ENCODE results near the gene KSR2. TPM values are rescaled to one million over a fixed set of nuclear protein-coding genes. Genes with fewer than 3 reads are reported as not detected.

KSR2 gene
- total RNA-seq, 1 donor from 2014 or later: not detected

GRCh38 chr12:117582135-117582784 lies 386.5 kb downstream of the KSR2 start:
- Mint-ChIP-seq H3K4me3 (ENCODE audit: unreplicated experiment) (no peak overlapping the region), H3K36me3 (ENCODE audit: low read depth) (no peaks in the 10 kb centered on the region), H3K27me3 (ENCODE audit: low read depth) (peaks cover 31% of the 10 kb centered on the region), H3K27ac (ENCODE audit: unreplicated experiment) (no peak overlapping the region), H3K4me1 (ENCODE audit: low read depth) (peaks cover 9% of the 10 kb centered on the region), H3K9me3 (ENCODE audit: low read depth) (no peaks in the 10 kb centered on the region)
- DNase-seq (ENCODE audit: low spot score): no peak
- TF ChIP-seq CTCF (IDR thresholded peaks at IDR 0.05): no peak

DNA sequence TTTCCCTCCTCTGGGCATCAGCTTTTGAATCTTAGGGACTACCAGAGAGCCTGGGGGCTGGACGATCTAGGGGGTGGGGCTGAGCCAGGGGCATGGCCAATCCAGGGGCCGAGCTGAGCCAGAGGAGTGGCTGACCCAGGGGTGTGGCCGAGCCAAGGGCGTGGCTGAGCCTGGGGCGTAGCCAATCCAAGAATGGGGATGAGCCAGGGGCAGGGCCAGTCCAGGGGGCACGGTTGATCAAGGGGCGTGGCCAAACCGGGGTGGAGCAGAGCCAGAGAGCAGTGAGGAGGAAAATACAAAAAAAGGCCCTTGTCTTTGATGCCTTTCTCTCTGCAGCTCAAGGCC lies 388.1 kb downstream of the KSR2 start:
- H3K36me3 Mint-ChIP-seq (ENCODE audit: low read depth): no peaks in the 10 kb centered on the region
- no peaks in the 10 kb centered on the region for H3K9me3 Mint-ChIP-seq (ENCODE audit: low read depth)
- no peak for DNase-seq (ENCODE audit: low spot score)
- H3K4me3 Mint-ChIP-seq (ENCODE audit: unreplicated experiment): no peak overlapping the region
- H3K4me1 Mint-ChIP-seq (ENCODE audit: low read depth): peaks cover 9% of the 10 kb centered on the region
- peaks cover 21% of the 10 kb centered on the region for H3K27me3 Mint-ChIP-seq (ENCODE audit: low read depth)
- H3K27ac Mint-ChIP-seq (ENCODE audit: unreplicated experiment): no peak overlapping the region
- no peak for TF ChIP-seq CTCF (IDR thresholded peaks at IDR 0.05)

- H3K36me3 Mint-ChIP-seq (ENCODE audit: low read depth): no peaks in the 10 kb centered on the region
- H3K4me3 Mint-ChIP-seq (ENCODE audit: unreplicated experiment): no peak overlapping the region
- H3K27me3 Mint-ChIP-seq (ENCODE audit: low read depth): peaks cover 21% of the 10 kb centered on the region
- TF ChIP-seq CTCF (IDR thresholded peaks at IDR 0.05): no peak
- no peak overlapping the region for H3K27ac Mint-ChIP-seq (ENCODE audit: unreplicated experiment)
- no peak for DNase-seq (ENCODE audit: low spot score)
- H3K4me1 Mint-ChIP-seq (ENCODE audit: low read depth): peaks cover 9% of the 10 kb centered on the region
- no peaks in the 10 kb centered on the region for H3K9me3 Mint-ChIP-seq (ENCODE audit: low read depth)
Observed at GRCh38 chr12:117580015-117580717, 388.6 kb downstream of the KSR2 start.

- TF ChIP-seq CTCF (IDR thresholded peaks at IDR 0.05): no peak
- no peak for DNase-seq (ENCODE audit: low spot score)
- no peak overlapping the region for H3K27ac Mint-ChIP-seq (ENCODE audit: unreplicated experiment)
- H3K4me1 Mint-ChIP-seq (ENCODE audit: low read depth): no peaks in the 10 kb centered on the region
- no peaks in the 10 kb centered on the region for H3K36me3 Mint-ChIP-seq (ENCODE audit: low read depth)
- H3K9me3 Mint-ChIP-seq (ENCODE audit: low read depth): no peaks in the 10 kb centered on the region
- no peak overlapping the region for H3K4me3 Mint-ChIP-seq (ENCODE audit: unreplicated experiment)
- H3K27me3 Mint-ChIP-seq (ENCODE audit: low read depth): peaks cover 12% of the 10 kb centered on the region
Observed at GRCh38 chr12:117577122-117577657, 391.6 kb downstream of the KSR2 start.

DNA sequence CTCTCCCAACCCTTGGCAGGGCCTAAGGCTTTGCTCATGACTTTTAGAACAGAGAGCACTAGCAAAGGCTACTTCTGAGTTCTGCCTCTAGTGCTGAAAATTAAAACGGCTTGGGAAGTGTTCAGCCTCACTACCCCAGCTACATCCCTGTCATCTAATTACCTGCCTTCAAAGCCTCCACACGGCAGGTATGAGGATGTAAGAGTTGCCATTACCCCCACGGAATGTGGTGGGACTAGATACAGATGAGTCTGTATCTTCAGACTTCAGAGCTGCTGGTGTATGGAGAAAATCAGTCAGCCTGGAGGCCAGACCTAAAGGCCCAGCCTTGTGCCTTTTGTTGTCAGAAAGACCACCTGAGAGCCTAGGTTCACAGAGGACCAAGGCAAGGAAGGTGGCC lies 392.7 kb downstream of the KSR2 start:
- peaks cover 13% of the 10 kb centered on the region for H3K27me3 Mint-ChIP-seq (ENCODE audit: low read depth)
- no peak overlapping the region for H3K4me3 Mint-ChIP-seq (ENCODE audit: unreplicated experiment)
- no peak for TF ChIP-seq CTCF (IDR thresholded peaks at IDR 0.05)
- DNase-seq (ENCODE audit: low spot score): no peak
- H3K36me3 Mint-ChIP-seq (ENCODE audit: low read depth): no peaks in the 10 kb centered on the region
- H3K27ac Mint-ChIP-seq (ENCODE audit: unreplicated experiment): no peak overlapping the region
- peaks cover 3% of the 10 kb centered on the region for H3K4me1 Mint-ChIP-seq (ENCODE audit: low read depth)
- no peaks in the 10 kb centered on the region for H3K9me3 Mint-ChIP-seq (ENCODE audit: low read depth)
